G401.6 (cell line): Measurements from ENCODE around the gene APLF.
"Not testable (repeated sequence)": the region's sequence is repeated elsewhere in the genome, so short reads cannot be mapped to it uniquely, and the experiment has no call there.

Experiments
- FAIRE-seq: peaks from 2 replicates; lab custom pipeline; 2012; peaks lifted over from hg19 to GRCh38; lab: Jason Lieb, UNC

APLF gene

GRCh38 chr2:68529651-68530050 lies 62.3 kb downstream of the APLF start:
- FAIRE-seq = not testable (repeated sequence)

- no peak for FAIRE-seq
Measured at GRCh38 chr2:68536000-68536399, 68.6 kb downstream of the APLF start.

GRCh38 chr2:68537011-68537410 lies 69.6 kb downstream of the APLF start:
- no peak for FAIRE-seq

- no peak for FAIRE-seq
Measured at GRCh38 chr2:68537809-68538208, 70.4 kb downstream of the APLF start.

- FAIRE-seq = no peak
Measured at GRCh38 chr2:68544811-68545210, 77.4 kb downstream of the APLF start.

- no peak for FAIRE-seq
Measured at GRCh38 chr2:68548396-68548795, 81.0 kb downstream of the APLF start.

GRCh38 chr2:68553098-68553497 lies 85.7 kb downstream of the APLF start:
- FAIRE-seq = no peak

- not testable (repeated sequence) for FAIRE-seq
Measured at GRCh38 chr2:68555425-68556206, 88.2 kb downstream of the APLF start.

GRCh38 chr2:68556381-68556780 lies 89.0 kb downstream of the APLF start:
- no peak for FAIRE-seq

- FAIRE-seq = no peak
Measured at GRCh38 chr2:68558576-68558975, 91.2 kb downstream of the APLF start.

- FAIRE-seq = no peak
Measured at GRCh38 chr2:68559692-68560091, 92.3 kb downstream of the APLF start.

GRCh38 chr2:68560545-68560944 lies 93.2 kb downstream of the APLF start:
- FAIRE-seq = no peak

GRCh38 chr2:68561372-68561771 lies 94.0 kb downstream of the APLF start:
- FAIRE-seq = no peak

- FAIRE-seq = no peak
Measured at GRCh38 chr2:68562934-68563333, 95.5 kb downstream of the APLF start.

- no peak for FAIRE-seq
Measured at GRCh38 chr2:68564426-68564825, 97.0 kb downstream of the APLF start.

- FAIRE-seq = no peak
Measured at GRCh38 chr2:68565273-68565672, 97.9 kb downstream of the APLF start.

- FAIRE-seq = no peak
Measured at GRCh38 chr2:68565858-68566257, 98.5 kb downstream of the APLF start.

GRCh38 chr2:68566362-68566761 lies 99.0 kb downstream of the APLF start:
- no peak for FAIRE-seq

GRCh38 chr2:68568116-68568515 lies 100.7 kb downstream of the APLF start:
- no peak for FAIRE-seq

- FAIRE-seq = no peak
Measured at GRCh38 chr2:68569604-68570003, 102.2 kb downstream of the APLF start.

GRCh38 chr2:68570434-68570833 lies 103.0 kb downstream of the APLF start:
- not testable (repeated sequence) for FAIRE-seq

GRCh38 chr2:68574202-68574791 lies 106.9 kb downstream of the APLF start:
- no peak for FAIRE-seq

- no peak for FAIRE-seq
Measured at GRCh38 chr2:68577183-68577582, 109.8 kb downstream of the APLF start.

- FAIRE-seq = no peak
Measured at GRCh38 chr2:68579689-68580088, 112.3 kb downstream of the APLF start.
